NK-92 treated with Interleukin-12 subunit alpha and Interleukin-12 subunit beta, amount 100 ng/mL, for 24 hours (cell line): Measurements from ENCODE around the gene STAP1.

Experiments used
- DNase-seq: peaks from one replicate; lab custom pipeline; 2025; lab: John Stamatoyannopoulos, UW

STAP1 gene

DNA sequence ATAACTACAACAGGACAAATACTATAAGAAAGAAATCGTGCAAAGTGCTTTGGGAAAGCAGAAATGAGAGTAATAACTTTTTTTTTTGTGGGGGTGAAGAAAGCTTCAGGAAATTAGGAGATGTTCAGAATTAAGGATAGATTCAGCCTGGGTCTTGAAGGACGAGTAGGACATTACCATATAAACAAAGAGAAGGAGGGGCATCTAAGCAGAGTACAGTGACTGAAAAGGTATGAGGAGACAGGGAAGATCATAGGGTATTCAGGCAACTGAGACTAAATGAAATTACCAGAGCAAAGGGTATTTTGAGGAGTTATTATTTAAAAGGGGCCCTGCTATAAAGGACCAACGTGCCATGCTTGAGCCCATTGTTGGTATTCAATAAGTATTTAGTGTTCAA, 3.1 kb upstream of the STAP1 start:
- DNase-seq = no peak

DNA sequence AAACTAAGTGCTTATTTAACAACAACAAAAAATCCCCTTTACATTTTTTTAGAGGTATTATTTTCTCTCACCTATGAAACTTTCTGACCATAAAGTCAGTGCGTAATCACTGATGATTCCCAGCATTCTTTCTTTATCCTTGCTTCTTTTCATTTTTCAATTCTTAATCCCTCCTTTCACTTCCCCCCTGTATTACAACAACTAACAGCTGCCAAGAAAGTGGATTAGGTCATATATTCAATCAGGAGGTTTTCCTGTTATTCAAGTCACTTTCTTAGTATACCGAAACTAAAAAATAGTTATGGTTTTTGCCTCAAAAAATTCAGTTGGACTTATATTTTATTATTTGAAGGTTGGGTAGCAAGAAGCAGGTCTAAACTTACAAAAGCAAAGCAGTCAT, 2.1 kb upstream of the STAP1 start:
- no peak for DNase-seq

DNA sequence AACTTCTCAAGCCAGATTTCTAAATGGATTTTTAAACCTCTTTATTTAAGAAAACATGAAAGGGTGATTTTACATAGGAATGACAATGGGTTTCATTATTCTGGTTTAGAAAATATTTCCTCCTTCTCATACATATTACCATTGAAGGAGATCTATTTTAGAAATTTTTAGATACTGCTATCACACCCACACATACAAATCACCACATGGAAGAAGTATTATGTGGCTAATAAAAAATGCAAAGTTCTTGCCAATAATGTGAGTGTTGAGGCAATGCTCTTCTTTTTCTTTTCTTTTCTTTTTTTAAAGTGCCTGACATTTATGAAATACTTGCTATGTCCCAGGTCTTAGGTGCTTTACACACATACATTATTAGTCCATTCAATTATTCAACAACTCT, 6.8 kb downstream of the STAP1 start:
- no peak for DNase-seq

DNA sequence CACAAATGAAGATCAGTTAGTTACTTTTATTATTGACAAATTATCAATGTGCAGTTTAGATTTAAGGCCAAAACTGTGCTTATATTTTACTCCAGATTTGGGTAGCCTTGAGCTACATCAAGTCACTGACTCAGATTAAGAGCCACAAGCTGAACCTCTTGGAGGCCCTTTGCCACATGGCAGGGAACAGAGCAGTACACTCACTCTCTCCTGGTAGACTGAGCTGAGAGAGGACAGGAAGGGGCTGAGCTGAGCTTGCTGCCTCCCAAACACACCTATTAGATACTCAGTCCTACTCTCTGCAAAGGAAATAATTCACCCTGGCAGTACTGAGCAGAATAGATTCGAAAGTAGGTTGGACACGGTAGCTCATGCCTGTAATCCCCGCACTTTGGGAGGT, 7.8 kb downstream of the STAP1 start:
- DNase-seq = no peak

DNA sequence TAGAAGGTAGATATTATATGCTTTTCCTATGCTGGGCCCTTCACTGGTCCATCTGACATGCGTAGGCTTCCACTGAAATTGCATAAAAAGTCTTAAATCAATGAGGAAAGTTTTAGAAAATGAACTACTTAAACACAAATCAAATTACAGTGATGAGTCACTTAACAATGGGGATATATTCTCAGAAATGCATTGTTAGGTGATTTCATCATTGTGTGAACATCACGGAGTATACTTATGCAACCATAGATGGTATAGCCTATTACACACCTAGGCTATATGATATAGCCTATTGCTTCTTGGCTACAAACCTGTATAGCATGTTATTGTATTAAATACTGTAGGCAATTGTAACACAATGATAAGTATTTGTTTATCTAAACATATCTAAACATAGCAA, 10.3 kb downstream of the STAP1 start:
- no peak for DNase-seq

DNA sequence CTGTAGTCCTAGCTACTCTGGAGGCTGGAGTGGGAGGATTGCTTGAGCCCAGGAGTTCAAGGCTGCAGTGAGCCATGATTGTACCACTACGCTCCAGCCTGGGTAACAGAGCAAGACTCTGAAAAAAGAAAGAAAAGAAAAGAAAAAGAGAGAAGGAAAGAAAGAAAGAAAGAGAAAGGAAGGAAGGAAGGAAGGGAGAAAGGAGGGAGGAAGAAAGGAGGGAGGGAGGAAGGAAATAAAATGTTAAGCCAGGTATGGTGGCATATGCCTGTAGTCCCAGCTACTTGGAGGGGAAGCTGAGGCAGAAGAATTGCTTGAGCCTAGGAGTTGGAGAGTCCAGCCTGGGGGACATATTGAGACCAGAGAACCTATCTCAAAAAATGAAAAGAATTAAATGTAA, 12.0 kb downstream of the STAP1 start:
- no peak for DNase-seq

DNA sequence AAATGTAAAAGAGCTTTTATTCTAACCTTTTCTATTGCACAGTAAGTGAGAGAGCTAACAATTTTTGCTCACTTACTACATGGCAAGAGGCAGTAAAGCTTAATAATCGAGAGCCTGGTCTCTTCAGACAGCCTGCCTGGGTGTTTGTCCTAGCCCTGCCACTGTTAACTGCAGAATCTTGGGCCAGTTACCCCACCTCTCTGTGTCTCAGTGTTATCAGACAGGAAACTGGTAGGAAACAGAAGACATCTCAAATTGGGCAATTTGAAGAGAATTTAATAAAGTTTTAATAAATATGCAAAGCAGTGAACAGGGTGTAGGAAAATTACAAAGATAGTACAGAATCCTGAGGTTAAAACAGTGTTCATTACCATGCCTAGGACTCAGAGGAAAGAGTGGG, 13.4 kb downstream of the STAP1 start:
- no peak for DNase-seq

DNA sequence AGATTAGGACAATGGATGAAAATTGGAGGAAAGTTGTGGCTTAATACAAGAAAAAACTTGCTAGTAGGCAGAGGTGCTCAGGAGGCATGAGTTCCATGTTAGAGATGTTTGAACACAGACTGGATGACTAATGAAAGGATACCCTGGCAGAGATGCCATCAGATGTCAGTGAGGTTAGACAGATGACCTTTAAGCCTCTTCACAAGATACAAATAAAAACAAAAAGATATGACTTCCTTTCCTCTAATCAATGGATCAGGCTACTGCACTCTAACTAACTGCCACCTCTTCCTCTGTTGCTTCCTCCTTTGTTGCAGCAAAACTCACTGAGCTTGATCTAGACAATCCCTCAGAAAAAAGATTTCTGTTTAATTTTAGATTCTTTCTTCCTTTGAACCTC, 14.7 kb downstream of the STAP1 start:
- DNase-seq = no peak

DNA sequence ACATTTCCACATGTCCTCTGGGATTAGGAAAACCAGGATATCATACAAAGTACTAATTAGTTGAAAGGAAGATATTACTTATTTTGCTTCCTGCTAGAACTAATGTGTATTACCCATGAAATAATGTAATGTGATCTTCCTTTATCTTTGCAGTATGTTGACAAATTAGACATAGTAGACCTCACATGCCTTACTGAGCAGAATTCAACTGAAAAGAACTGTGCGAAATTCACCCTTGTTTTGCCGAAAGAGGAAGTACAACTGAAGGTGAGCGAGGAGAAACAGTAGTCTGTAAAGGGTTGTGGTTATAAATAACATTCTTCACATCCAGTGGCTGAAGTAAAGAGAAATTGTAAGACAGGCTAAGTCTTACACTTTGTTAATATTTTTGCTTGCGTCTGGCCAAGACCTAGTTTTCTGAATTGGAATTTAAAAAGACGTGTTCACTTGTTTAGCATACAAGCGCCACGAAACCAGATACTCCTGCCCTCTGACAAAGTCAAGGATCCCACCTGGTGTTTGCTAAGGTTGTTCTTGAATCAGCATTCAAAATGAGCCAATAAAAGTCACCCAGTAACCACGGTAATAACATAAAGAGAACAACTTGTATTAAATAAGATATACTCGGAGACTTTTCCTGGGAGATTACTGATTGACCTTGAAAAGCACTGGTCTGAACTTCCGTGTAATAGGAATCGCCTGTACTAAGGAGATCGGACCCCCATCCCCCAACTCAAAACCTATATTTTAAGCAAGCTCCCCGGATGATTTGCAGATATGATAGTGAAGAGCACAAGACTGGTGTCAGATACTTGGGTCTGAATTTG, 16.9 kb downstream of the STAP1 start:
- DNase-seq = no peak

DNA sequence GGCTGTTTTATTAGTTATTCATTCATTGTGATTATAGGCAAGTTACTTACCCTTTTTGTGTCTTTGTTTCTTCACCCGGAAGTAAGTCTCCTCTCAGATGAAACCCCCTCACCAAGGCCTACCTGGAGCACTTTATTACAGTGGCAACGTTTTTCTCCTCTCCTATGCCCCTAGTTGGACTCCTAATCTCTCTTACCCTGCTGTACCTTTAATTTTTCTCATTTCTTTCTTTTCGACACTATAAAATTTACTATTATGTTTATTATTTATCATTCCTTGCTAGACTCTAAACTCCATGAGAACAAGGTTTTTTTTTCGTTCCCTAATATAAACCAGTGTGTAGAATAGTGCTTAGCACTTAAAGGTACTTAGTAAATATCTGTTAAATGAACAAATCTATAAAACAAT, 17.5 kb downstream of the STAP1 start:
- no peak for DNase-seq

DNA sequence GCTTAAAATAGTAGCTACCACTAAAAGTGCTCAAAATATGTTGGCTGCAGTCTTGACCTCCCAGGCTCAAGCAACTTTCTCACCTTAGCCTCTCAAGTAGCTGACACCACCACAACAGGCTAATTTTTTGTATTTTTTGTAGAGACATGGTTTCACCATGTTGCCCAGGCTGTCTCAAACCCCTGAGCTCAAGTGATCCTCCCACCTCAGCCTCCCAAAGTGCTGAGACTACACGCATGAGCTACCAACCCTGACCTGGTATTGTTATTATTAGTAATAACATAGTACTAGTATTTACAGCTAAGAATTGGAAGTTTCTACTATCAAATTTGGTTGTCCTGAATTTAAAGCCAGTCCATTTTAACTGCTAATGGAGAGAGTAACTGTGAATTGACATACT, 18.0 kb downstream of the STAP1 start:
- no peak for DNase-seq

DNA sequence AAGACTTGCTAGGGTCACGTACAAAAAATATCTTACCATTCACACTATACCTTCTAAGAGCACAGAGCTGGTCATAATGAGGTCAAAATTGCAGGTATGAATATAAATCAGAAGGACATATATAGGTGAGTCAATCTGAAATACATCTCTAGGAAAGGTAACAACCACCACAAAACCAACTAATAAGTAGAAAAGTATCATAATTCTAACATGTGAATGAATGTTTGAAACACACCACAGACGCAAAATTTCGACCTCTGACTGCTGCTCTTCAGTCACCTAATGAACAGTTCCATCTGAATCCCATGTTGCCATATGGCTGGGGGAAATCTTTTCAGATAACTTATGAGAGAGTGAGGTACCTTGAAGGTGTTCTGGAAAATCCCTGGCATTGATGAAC, 22.1 kb downstream of the STAP1 start:
- DNase-seq = no peak

DNA sequence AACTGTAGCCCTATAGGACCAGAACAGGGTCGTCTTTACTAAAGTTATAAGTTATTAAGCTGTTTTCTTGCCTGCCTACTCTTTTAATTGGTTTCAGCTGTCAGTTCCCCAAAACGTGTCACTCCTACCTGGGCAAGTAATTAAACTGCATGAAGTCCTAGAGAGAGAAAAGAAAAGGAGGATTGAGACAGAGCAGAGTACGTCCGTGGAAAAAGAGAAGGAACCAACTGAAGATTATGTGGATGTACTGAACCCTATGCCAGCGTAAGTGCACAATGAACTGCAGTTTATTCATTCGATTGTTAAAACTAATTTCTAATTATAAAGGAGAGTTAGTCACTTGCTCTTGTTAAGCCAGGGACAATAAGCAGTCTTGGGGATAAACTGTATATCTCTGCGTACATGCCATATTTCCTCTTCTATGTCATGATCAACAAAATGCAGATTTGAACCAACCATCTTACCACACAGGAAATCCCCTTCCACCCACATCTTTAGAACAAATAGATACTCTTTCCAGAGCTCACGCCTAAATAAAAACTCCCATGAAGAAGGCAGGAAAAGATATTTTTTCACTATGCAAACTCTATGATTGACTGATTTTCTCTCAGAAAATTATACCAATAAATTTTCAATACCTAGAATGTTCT, 22.8 kb downstream of the STAP1 start:
- DNase-seq = no peak

DNA sequence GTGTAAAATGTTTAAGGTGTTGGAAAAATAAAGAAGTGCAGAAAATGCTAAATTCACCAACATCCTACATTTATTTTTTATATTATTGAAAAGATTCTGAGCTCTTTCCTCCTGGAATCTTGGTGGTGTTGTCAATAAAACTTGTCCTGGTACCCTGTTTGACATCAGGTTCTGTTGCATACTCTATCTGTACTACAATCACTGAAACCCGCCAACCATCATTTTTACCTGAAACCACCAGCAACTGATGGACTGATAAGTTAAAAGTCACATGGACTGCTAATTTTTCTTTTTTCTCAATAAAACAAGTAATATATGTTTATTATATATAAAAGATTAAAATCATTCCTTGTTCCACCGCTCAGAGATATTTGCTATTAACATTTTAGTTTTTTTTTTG, 23.4 kb downstream of the STAP1 start:
- DNase-seq = no peak

DNA sequence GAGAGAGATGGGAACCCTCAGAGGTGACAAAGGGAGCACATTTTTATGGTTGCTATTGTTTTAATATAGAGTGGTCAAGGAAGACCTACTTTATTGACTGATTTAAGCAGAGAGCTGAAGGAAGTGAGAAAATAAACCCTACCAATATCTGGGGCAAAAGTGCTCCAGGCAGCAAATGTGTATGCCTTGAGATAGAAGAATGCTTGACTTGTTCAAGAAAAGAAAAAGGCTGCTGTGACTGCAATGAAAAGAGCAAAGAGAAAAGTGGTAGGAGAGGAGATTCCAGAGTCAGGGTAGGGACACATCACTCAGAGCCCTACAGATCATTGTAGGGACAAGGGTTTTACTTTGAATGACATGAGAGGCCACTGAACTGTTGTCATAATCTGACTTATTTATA, 26.0 kb downstream of the STAP1 start:
- DNase-seq = no peak

DNA sequence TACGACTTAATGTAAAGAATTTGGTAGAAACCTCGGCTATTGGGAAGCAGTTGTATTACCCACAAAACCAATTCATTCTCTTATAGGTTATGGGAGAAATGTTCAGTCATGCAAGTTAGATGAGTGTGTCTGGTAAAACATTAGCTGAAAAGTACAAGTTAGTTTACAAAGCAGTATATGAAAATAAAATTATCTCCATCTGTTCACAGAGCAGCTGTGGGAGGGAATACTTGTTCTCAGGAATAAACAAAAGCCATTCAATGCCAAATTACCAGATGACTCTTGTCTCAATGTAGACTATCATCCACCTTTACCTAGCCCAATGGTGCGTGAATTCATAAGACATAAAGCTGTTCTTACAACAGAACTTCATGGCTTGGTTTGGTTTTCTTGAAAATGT, 28.6 kb downstream of the STAP1 start:
- DNase-seq = no peak

DNA sequence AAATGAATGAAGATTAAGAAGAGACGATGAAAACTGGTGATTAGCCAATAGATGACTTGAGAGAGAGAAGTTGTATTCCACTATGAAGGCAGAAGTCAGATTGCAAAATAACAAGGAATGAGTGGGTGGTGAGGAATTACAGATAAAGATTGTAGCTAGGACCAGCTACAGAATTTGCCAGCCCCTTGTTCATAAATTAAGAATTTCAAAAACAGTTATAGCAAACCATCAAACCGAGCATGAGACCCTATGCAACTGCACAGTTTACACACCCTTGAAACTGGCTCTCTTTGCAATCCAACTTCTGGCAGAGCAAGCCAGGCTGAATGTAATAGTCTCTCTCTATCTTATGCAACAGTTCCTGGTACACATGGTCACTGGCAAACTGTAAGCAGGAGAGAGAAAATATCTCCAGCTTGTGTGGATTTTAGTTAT, 35.2 kb downstream of the STAP1 start:
- no peak for DNase-seq

DNA sequence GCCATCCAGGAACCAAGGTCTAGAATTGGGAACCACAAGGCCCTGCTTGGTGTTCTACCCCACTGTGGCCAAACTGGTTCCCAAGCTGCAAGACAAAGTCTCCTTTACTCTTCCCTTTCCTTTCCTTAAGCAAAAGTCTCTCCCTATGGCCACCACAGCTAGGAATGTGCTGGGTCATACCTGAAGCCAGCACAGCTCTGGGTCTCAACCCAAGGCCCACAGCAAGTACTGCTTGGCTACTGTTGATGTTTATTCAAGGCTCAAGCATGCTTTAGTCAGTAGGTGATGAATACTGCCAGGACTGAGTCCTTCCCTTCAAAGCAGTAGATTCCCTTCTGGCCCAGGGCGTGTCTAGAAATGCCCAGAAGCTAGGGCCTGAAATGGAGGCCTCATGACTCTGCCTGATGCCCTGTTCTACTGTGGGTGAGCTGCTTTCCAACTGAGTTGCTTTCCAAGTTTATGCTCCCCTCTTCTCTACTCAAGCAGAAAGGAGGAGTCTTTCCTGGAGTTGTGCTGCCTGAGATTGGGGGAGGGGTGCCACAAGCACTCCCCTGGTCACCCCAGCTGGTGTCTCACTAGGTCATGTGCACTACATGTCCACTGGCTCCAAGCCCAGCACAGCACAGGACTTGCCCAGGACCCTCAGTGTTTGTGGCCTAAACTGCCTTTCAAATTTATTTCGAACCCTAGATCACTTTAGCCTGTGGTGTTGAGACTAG, 44.9 kb downstream of the STAP1 start:
- no peak for DNase-seq

DNA sequence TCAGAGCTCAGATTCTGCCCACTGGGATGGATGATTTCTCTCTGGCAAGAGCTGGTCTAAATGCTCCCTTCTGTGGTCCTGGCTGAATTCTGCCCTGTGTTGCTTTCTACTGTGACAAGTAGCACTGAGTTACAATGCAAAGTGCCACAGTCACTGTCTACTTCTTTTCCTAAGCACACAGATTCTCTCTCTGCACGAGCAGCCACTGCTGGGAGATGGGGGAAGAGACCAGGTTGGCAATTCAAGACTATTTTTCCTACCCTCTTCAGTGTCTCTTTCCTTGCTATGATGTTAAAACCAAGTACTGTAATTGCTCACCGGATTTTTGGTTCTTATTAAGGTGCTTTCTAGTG, 45.5 kb downstream of the STAP1 start:
- DNase-seq = no peak

DNA sequence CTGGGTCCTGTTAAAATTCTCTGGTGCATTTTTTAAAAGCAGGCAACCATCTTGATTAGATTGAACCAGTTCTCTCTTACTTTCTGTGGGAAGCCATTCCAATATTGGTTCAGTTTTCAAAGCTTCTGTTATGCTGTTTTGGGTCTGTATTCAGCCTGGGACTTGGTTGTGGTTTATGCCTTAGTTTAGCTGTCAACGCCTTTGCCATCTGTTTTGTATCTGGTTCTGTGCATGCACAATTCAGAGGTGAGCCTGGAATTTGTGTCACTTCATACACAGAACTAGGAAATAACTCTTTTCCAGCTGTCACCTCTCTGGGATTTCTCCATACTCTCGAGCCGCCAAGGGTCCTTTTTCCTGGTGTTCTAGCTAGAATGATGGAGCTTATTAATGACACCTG, 46.2 kb downstream of the STAP1 start:
- DNase-seq = no peak

DNA sequence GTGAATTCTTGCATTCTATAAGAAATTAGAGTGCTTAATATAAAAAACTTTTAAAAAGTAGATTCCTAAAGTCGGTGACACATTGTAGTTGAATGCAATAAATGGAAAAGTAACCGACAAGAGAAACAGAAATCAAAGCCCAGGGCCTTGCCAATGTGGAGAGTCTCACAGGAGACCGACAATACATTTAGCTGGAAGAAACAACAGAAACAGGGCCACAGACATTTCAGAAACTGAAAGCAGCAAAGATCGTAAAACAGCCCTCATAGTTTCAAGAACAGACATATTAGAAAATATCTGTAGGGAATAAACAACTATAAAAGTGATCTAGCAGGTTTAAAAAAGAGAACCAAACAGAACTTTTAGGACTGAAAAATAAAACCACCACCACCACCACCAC, 49.5 kb downstream of the STAP1 start:
- no peak for DNase-seq

DNA sequence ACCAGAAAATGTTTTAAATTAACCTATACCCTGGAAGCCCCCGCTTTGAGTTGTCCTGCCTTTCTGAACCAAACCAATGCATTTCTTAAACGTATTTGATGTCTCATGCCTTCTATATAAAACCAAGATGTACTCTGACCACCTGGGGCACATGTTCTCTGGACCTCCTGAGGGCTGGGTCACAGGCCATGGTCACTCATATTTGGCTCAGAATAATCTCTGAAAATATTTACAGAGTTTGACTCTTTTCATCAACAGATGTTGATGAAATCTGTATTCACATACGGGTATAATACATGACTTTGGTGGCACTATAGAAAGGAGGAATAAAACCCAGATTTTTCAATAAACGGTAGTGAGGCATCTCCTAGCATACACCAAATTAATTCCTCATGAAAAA, 55.7 kb downstream of the STAP1 start:
- DNase-seq = no peak

DNA sequence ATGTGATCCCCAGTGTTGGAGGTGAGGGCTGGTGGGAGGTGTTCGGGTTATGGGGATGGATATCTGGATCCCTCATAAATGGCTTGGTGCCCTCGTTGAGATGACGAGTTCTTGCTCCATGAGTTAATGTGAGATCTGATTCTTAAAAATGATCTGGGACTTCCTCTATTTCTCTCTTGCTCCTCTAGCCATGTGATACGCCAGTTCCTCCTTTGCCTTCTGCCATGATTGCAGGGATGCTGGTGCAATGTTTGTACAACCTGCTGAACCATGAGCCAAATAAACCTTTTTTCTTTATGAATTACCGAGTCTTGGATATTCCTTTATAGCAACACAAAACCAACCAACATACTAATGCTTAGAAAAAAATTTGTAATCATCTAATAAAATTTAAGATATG, 56.6 kb downstream of the STAP1 start:
- DNase-seq = no peak
